H9 (cell line): ENCODE measurements around the gene TSPAN2. TPM values are rescaled to one million over a fixed set of nuclear protein-coding genes. Genes with fewer than 3 reads are reported as not detected.

Source experiments
- DNase-seq: peaks from one replicate; pipeline ENCODE4 v3.0.0-alpha.2; 2017
- H2AFZ ChIP-seq: one replicate; pipeline ENCODE4 v1.6.1; 2013; ENCODE audit warnings: mild to moderate bottlenecking, low read length, control low read depth, moderate library complexity
- H2AK5ac ChIP-seq: 2 replicates; pipeline ENCODE4 v1.6.1; 2013; ENCODE audit warnings: low read length, control low read depth, mixed read lengths; ENCODE audit not compliant: insufficient read length
- H2BK120ac ChIP-seq: one replicate; pipeline ENCODE4 v1.6.1; 2013; ENCODE audit warnings: low read depth, mild to moderate bottlenecking, low read length, control low read depth, inconsistent platforms; ENCODE audit not compliant: poor library complexity, severe bottlenecking
- H2BK12ac ChIP-seq: 2 replicates; pipeline ENCODE4 v1.6.1; 2013; ENCODE audit warnings: low read length, control low read depth, mixed read lengths, low read depth; ENCODE audit not compliant: insufficient read length
- H2BK15ac ChIP-seq: 2 replicates; pipeline ENCODE4 v1.6.1; 2013; ENCODE audit warnings: low read depth, low read length, control low read depth
- H2BK20ac ChIP-seq: one replicate; pipeline ENCODE4 v1.6.1; 2013; ENCODE audit warnings: low read depth, mild to moderate bottlenecking, low read length, control low read depth, inconsistent platforms; ENCODE audit not compliant: poor library complexity, severe bottlenecking
- H2BK5ac ChIP-seq: 2 replicates; pipeline ENCODE4 v1.6.1; 2013; ENCODE audit warnings: low read length, control low read depth, mixed read lengths; ENCODE audit not compliant: insufficient read length
- H3K14ac ChIP-seq: 2 replicates; pipeline ENCODE4 v1.6.1; 2013; ENCODE audit warnings: low read length, control low read depth; ENCODE audit not compliant: insufficient read depth
- H3K18ac ChIP-seq: 2 replicates; pipeline ENCODE4 v1.6.1; 2013; ENCODE audit warnings: low read depth, mild to moderate bottlenecking, mixed read lengths, low read length, control low read depth; ENCODE audit not compliant: insufficient read length
- H3K23ac ChIP-seq: 2 replicates; pipeline ENCODE4 v1.6.1; 2013; ENCODE audit warnings: low read length, control low read depth, mixed read lengths, low read depth; ENCODE audit not compliant: insufficient read length
- H3K23me2 ChIP-seq: 2 replicates; pipeline ENCODE4 v1.6.1; 2013; ENCODE audit warnings: low read depth, mild to moderate bottlenecking, mixed read lengths, low read length, control low read depth; ENCODE audit not compliant: insufficient read length, poor library complexity, severe bottlenecking
- H3K27ac ChIP-seq: 2 replicates; pipeline ENCODE4 v1.5.1; 2013; ENCODE audit warnings: low read length, control low read depth, mixed read lengths, low read depth; ENCODE audit not compliant: insufficient read length
- H3K27me3 ChIP-seq: 2 replicates; pipeline ENCODE4 v1.6.1; 2013; ENCODE audit warnings: low read length, control low read depth, inconsistent platforms; ENCODE audit not compliant: insufficient read depth
- H3K4ac ChIP-seq: 2 replicates; pipeline ENCODE4 v1.6.1; 2013; ENCODE audit warnings: low read depth, mild to moderate bottlenecking, control low read depth, inconsistent platforms, low read length, moderate library complexity
- H3K4me1 ChIP-seq: 2 replicates; pipeline ENCODE4 v1.6.1; 2013; ENCODE audit warnings: low read length, control low read depth, inconsistent platforms; ENCODE audit not compliant: insufficient read depth
- H3K4me2 ChIP-seq: 2 replicates; pipeline ENCODE4 v1.6.1; 2013; ENCODE audit warnings: low read length, control low read depth, mixed read lengths; ENCODE audit not compliant: insufficient read length, insufficient read depth
- H3K56ac ChIP-seq: 2 replicates; pipeline ENCODE4 v1.6.1; 2013; ENCODE audit warnings: low read depth, mild to moderate bottlenecking, mixed read lengths, low read length, control low read depth; ENCODE audit not compliant: insufficient read length
- H3K79me1 ChIP-seq: 2 replicates; pipeline ENCODE4 v1.6.1; 2013; ENCODE audit warnings: low read depth, mild to moderate bottlenecking, moderate library complexity, low read length, control low read depth, inconsistent platforms; ENCODE audit not compliant: insufficient read depth, poor library complexity, severe bottlenecking
- H3K79me2 ChIP-seq: 2 replicates; pipeline ENCODE4 v1.6.1; 2013; ENCODE audit warnings: low read length, control low read depth, inconsistent platforms; ENCODE audit not compliant: insufficient read depth
- H3K9ac ChIP-seq: 2 replicates; pipeline ENCODE4 v1.6.1; 2013; ENCODE audit warnings: low read length, control low read depth, mixed read lengths; ENCODE audit not compliant: insufficient read length; ENCODE audit errors: extremely low read depth
- H3K9me3 ChIP-seq: one replicate; pipeline ENCODE4 v1.6.1; 2013; ENCODE audit warnings: low read depth, low read length, inconsistent platforms; ENCODE audit not compliant: control insufficient read depth
- H3T11ph ChIP-seq: one replicate; pipeline ENCODE4 v1.6.1; 2013; ENCODE audit warnings: mild to moderate bottlenecking, low read length, control low read depth, inconsistent platforms
- H4K20me1 ChIP-seq: one replicate; pipeline ENCODE4 v1.6.1; 2013; ENCODE audit not compliant: control insufficient read depth, insufficient read length, insufficient read depth
- H4K5ac ChIP-seq: 2 replicates; pipeline ENCODE4 v1.6.1; 2013; ENCODE audit warnings: low read depth, mild to moderate bottlenecking, mixed read lengths, low read length, control low read depth; ENCODE audit not compliant: insufficient read length
- H4K8ac ChIP-seq: replicated peaks from 2 replicates; pipeline ENCODE4 v1.6.1; 2013; ENCODE audit warnings: low read length, control low read depth, mixed read lengths, low read depth; ENCODE audit not compliant: insufficient read length
- H4K91ac ChIP-seq: 2 replicates; pipeline ENCODE4 v1.6.1; 2013; ENCODE audit warnings: low read depth, mild to moderate bottlenecking, moderate library complexity, mixed read lengths, low read length, control low read depth; ENCODE audit not compliant: insufficient read length
- H3K27ac Mint-ChIP-seq, 3 experiments: 2 replicates in 2 of 3; 3 replicates in 1 of 3; pipeline ENCODE4 v1.8.0; 2020 to 2021; ENCODE audit warnings: mixed read lengths in 3 of 3, mild to moderate bottlenecking in 1 of 3, moderate library complexity in 1 of 3
- H3K27me3 Mint-ChIP-seq: 2 replicates; pipeline ENCODE4 v1.8.0; 2021; ENCODE audit warnings: low read depth, mild to moderate bottlenecking, moderate library complexity, mixed read lengths
- H3K36me3 Mint-ChIP-seq, 3 experiments: 2 replicates in 2 of 3; 3 replicates in 1 of 3; pipeline ENCODE4 v1.8.0; 2020 to 2021; ENCODE audit warnings: low read depth in 3 of 3, mixed read lengths in 3 of 3; ENCODE audit not compliant: insufficient read depth in 1 of 3
- H3K4me1 Mint-ChIP-seq, 2 experiments: 2 replicates each; pipeline ENCODE4 v1.8.0; 2020; ENCODE audit warnings: mixed read lengths in 2 of 2
- H3K4me3 Mint-ChIP-seq, 2 experiments: 2 replicates in 1 of 2; 3 replicates in 1 of 2; pipeline ENCODE4 v1.8.0; 2020 to 2021; ENCODE audit warnings: mild to moderate bottlenecking in 2 of 2, mixed read lengths in 2 of 2, moderate library complexity in 1 of 2
- H3K9me3 Mint-ChIP-seq, 2 experiments: 2 replicates in 1 of 2; 3 replicates in 1 of 2; pipeline ENCODE4 v1.8.0; 2020; ENCODE audit warnings: mild to moderate bottlenecking in 2 of 2, mixed read lengths in 2 of 2, moderate library complexity in 1 of 2
- WGBS: extraction: QIAGEN DNeasy Blood & Tissue Kit; methylation state at CpG from one replicate; pipeline ENCODE4 v1.1.7; 2013; ENCODE audit warnings: missing lambda C conversion rate, low lambda C conversion rate, mixed read lengths; ENCODE audit not compliant: insufficient read length; ENCODE audit errors: extremely low coverage; 5-methylcytosine and 5-hydroxymethylcytosine counted together
- total RNA-seq: library from RNA; stranded (reverse); gene quantifications from 2 replicates; pipeline ENCODE4 v1.2.1, GENCODE V29; 2021
- TF ChIP-seq, protein P1 (sequence below): fragments of 200-600 bp; sonication (generic); conservative IDR thresholded peaks from 3 replicates; pipeline ENCODE4 v1.8.0; 2021; ENCODE audit warnings: antibody characterized with exemption, mild to moderate bottlenecking

Gene TSPAN2
- total RNA-seq, 1 experiment from 2014 or later: 10.8 TPM

DNA sequence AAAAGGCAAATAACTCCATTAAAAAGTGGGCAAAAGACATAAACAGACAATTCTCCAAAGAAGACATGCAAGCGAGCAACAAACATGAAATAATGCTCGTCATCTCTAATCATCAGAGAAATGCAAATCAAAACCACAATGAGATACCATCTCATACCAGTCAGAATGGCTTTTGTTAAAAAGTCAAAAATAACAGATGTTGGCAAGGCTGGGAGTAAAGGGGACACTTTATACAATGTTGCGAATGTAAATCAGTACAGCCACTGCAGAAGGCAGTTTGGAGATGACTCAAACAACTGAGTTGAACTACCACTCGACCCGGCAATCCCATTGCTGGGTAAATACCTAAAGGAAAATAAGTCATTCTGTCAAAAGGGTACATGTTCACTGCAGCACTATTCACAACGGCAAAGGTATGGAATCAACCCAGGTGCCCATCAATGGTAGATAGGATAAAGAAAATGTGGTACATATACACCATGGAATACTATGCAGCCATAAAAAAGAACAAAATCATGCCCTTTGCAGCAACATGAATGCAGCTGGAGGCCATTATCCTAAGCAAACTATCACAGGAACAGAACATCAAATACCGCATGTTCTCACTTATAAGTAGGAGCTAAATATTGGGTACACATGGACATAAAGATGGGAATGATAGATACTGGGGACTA is 25.9 kb downstream of the TSPAN2 start:
- no peak overlapping the region for H2AFZ ChIP-seq
- no peaks in the 10 kb centered on the region for H3K9me3 ChIP-seq
- no peak overlapping the region for H2BK120ac ChIP-seq
- no peak overlapping the region for H4K5ac ChIP-seq
- no peaks in the 10 kb centered on the region for H3K79me2 ChIP-seq
- DNase-seq: no peak
- no peak overlapping the region for H3K14ac ChIP-seq
- TF ChIP-seq, protein P1, sequence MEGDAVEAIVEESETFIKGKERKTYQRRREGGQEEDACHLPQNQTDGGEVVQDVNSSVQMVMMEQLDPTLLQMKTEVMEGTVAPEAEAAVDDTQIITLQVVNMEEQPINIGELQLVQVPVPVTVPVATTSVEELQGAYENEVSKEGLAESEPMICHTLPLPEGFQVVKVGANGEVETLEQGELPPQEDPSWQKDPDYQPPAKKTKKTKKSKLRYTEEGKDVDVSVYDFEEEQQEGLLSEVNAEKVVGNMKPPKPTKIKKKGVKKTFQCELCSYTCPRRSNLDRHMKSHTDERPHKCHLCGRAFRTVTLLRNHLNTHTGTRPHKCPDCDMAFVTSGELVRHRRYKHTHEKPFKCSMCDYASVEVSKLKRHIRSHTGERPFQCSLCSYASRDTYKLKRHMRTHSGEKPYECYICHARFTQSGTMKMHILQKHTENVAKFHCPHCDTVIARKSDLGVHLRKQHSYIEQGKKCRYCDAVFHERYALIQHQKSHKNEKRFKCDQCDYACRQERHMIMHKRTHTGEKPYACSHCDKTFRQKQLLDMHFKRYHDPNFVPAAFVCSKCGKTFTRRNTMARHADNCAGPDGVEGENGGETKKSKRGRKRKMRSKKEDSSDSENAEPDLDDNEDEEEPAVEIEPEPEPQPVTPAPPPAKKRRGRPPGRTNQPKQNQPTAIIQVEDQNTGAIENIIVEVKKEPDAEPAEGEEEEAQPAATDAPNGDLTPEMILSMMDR: no peak
- H3K23ac ChIP-seq: no peak overlapping the region
- no peaks in the 10 kb centered on the region for H3K79me1 ChIP-seq
- no peak overlapping the region for H2BK15ac ChIP-seq
- Mint-ChIP-seq H3K36me3 (no peaks in the 10 kb centered on the region; a peak in 1 of 7 replicates), H3K4me1 (peaks cover 0 to 2% of the 10 kb centered on the region in 2 experiments; a peak in 1 of 4 replicates), H3K4me3 (no peak overlapping the region), H3K27ac (no peak overlapping the region), H3K27me3 (no peaks in the 10 kb centered on the region), H3K9me3 (no peaks in the 10 kb centered on the region)
- no peak overlapping the region for H3K56ac ChIP-seq
- no peak overlapping the region for H3T11ph ChIP-seq
- no peak overlapping the region for H3K4me2 ChIP-seq
- H2AK5ac ChIP-seq: no peak overlapping the region
- no peak overlapping the region for H2BK20ac ChIP-seq
- no peak overlapping the region for H3K4ac ChIP-seq
- H3K18ac ChIP-seq: no peak overlapping the region
- H4K20me1 ChIP-seq: no peaks in the 10 kb centered on the region
- no peak overlapping the region for H3K9ac ChIP-seq
- no peaks in the 10 kb centered on the region for H3K27me3 ChIP-seq
- WGBS: no CpG with 5 or more reads among the region's 7 CpGs
- H3K23me2 ChIP-seq: no peaks in the 10 kb centered on the region
- no peak overlapping the region for H4K91ac ChIP-seq
- H4K8ac ChIP-seq: no peak overlapping the region
- H3K4me1 ChIP-seq: no peaks in the 10 kb centered on the region
- H2BK5ac ChIP-seq: no peak overlapping the region
- no peak overlapping the region for H2BK12ac ChIP-seq
- H3K27ac ChIP-seq: no peak overlapping the region
